Measurements from ENCODE around the gene IQUB.

IQUB gene

GRCh38 chr7:123440101-123440548 lies 94.3 kb downstream of the IQUB start:
- no peak for TF ChIP-seq CTCF (IDR thresholded peaks at IDR 0.05; ENCODE audit: low read depth, low read length)
- no peak overlapping the region for H3K4me3 ChIP-seq (replicated peaks in 1 of 2; ENCODE audit: low read depth in 2 of 2, low read length in 2 of 2)
- no peak for DNase-seq (ENCODE audit: low read depth in 2 of 2)

- TF ChIP-seq CTCF (IDR thresholded peaks at IDR 0.05; ENCODE audit: low read depth, low read length), result no peak
- DNase-seq (ENCODE audit: low read depth in 2 of 2), result no peak
- H3K4me3 ChIP-seq (replicated peaks in 1 of 2; ENCODE audit: low read depth in 2 of 2, low read length in 2 of 2), result no peak overlapping the region
Measured at GRCh38 chr7:123439191-123439590, 95.2 kb downstream of the IQUB start.

GRCh38 chr7:123437447-123437995 lies 96.9 kb downstream of the IQUB start:
- DNase-seq (ENCODE audit: low read depth in 2 of 2), result no peak
- no peak overlapping the region for H3K4me3 ChIP-seq (replicated peaks in 1 of 2; ENCODE audit: low read depth in 2 of 2, low read length in 2 of 2)
- no peak for TF ChIP-seq CTCF (IDR thresholded peaks at IDR 0.05; ENCODE audit: low read depth, low read length)

- H3K4me3 ChIP-seq (replicated peaks in 1 of 2; ENCODE audit: low read depth in 2 of 2, low read length in 2 of 2), result no peak overlapping the region
- DNase-seq (ENCODE audit: low read depth in 2 of 2), result no peak
- TF ChIP-seq CTCF (IDR thresholded peaks at IDR 0.05; ENCODE audit: low read depth, low read length), result no peak
Measured at GRCh38 chr7:123435080-123435700, 99.2 kb downstream of the IQUB start.

- DNase-seq (ENCODE audit: low read depth in 2 of 2), result no peak
- no peak overlapping the region for H3K4me3 ChIP-seq (replicated peaks in 1 of 2; ENCODE audit: low read depth in 2 of 2, low read length in 2 of 2)
- TF ChIP-seq CTCF (IDR thresholded peaks at IDR 0.05; ENCODE audit: low read depth, low read length), result no peak
Measured at GRCh38 chr7:123433665-123434064, 100.7 kb downstream of the IQUB start.

GRCh38 chr7:123432601-123433000 lies 101.8 kb downstream of the IQUB start:
- no peak for DNase-seq (ENCODE audit: low read depth in 2 of 2)
- no peak for TF ChIP-seq CTCF (IDR thresholded peaks at IDR 0.05; ENCODE audit: low read depth, low read length)
- H3K4me3 ChIP-seq (replicated peaks in 1 of 2; ENCODE audit: low read depth in 2 of 2, low read length in 2 of 2), result no peak overlapping the region

Data from cardiac fibroblast (primary cell).